GM19395 (cell line): Measurements from ENCODE around the gene TMEM119.

Experiments used
- ATAC-seq: cut with Tn5 transposase; IDR thresholded peaks from one replicate; pipeline ENCODE4 v1.9.1; 2021; ENCODE audit warnings: mild to moderate bottlenecking, moderate library complexity; ENCODE audit not compliant: unreplicated experiment

The TMEM119 gene

DNA sequence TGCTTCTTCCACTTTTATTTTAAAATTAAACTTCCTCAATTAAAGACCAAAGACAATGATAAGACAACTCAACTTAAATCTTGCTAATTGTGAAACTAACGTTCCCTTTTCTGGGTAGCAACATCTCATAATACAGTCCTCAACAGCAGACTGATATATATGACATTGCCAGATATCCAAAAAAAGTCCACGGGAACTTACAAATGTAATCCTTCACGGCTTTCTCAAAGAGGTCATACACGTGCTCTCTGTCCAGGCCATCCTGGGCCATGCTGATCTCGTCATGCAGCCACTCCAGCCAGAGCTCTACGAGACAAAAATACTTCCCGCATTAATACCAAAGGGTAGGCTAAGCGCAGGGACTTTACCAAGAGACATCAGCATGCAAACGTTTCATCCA is 50.2 kb downstream of the TMEM119 start:
- ATAC-seq: no peak

- no peak for ATAC-seq
These were observed 54.2 kb downstream of the TMEM119 start for GRCh38 chr12:108543652-108544051.

- ATAC-seq: no peak
These were observed 55.6 kb downstream of the TMEM119 start for GRCh38 chr12:108542320-108542719.
